NOMO-1 treated with DMSO at 0.1 percent for 48 hours (cell line): ENCODE data around the gene FOXL2NB.

Source experiments
- DNase-seq: peaks from one replicate; lab custom pipeline; 2025; ENCODE audit not compliant: unreplicated experiment; lab: John Stamatoyannopoulos, UW

Gene FOXL2NB

DNA sequence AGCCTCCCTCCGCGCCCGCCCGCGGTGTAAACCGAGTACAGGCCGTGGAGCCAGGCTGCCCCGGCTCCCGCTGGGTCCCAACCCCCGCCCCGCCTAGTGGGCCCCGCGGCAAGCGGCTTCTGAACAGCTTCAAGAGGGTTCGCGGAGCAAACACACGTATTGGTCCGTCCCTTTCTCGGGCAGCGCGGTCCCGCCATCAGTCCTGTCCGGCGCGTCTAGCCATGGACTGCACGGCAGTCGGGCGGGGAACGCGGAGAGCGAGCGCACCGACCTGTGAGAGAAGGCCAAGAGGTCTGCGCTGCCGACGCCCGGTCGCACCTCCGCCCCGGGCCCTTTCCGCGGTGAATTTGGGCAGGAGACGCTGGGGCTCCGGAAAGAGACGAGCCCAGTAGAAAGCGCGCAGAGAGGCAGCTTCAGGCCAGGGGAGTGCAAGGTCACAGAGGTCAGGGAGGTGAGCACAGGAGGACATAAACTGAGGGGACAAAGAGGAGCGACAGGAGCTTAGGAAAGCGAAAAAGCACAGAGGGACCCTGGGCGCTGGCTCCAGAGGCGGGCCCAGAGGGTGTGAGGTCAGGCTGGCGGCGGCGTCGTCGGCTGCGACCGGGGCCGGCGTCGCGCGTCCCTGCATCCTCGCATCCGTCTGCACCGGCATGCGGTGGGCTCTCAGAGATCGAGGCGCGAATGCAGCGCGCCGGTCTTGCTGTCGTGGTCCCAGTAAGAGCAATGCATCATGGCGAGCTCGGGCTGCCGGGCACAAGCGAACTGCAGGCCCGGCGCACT is 1.9 kb upstream of the FOXL2NB start:
- no peak for DNase-seq

DNA sequence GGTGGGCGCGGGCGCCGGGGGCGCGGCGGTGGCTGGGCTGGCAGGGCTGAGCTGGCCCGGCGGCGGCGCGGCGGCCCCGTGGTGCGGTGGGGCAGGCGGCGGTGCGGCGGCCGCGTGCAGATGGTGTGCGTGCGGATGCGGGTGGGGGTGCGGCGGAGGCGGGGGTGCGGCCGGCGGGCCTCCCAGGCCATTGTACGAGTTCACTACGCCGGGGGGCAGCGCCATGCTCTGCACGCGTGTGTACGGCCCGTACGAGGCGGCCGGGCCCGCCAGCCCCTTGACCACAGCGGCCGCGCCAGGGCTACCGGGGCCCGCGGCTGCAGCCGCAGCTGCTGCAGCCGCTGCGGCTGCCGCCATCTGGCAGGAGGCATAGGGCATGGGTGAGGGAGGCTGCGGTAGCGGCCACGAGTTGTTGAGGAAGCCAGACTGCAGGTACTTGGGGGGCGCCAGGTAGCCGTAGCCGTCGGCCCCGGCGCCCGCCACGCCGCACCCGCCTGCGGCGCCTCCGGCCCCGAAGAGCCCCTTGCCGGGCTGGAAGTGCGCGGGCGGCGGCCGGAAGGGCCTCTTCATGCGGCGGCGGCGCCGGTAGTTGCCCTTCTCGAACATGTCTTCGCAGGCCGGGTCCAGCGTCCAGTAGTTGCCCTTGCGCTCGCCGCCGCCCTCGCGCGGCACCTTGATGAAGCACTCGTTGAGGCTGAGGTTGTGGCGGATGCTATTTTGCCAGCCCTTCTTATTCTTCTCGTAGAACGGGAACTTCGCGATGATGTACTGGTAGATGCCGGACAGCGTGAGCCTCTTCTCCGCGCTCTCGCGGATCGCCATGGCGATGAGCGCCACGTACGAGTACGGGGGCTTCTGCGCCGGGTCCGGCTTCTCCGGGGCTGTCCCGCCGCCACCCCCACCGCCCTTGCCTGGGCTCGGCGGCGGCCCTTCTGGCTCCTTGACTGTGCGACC is 1.0 kb upstream of the FOXL2NB start:
- peak; percentile 79 for DNase-seq

- DNase-seq, result no peak
Measured at GRCh38 chr3:138947495-138948121, 591 bp downstream of the FOXL2NB start.

- no peak for DNase-seq
Measured at GRCh38 chr3:138948371-138949001, 1.5 kb downstream of the FOXL2NB start.

DNA sequence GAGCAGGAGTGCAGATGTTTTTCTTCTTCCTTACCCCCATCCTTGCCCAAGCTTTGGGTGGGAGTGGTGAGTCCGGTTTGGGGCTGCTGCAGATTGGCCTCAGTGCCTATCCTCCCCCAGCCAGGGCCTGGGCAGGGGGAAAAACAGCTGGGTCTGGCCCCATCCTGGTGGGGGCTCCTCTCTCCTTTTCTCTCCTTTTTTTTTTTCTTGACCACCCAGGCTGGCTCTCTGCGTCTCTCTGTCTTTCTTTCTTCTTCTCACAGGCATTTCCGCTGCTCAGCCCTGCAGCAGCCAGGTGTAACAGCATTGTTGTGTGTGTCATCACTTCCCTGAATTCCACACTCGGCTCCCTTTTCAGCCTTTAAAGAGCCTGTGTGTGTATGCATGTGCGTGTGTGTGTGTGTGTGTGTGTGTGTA is 2.0 kb downstream of the FOXL2NB start:
- no peak for DNase-seq

- DNase-seq, result no peak
Measured at GRCh38 chr3:138949445-138950005, 2.5 kb downstream of the FOXL2NB start.

- DNase-seq, result no peak
Measured at GRCh38 chr3:138950006-138950644, 3.1 kb downstream of the FOXL2NB start.

DNA sequence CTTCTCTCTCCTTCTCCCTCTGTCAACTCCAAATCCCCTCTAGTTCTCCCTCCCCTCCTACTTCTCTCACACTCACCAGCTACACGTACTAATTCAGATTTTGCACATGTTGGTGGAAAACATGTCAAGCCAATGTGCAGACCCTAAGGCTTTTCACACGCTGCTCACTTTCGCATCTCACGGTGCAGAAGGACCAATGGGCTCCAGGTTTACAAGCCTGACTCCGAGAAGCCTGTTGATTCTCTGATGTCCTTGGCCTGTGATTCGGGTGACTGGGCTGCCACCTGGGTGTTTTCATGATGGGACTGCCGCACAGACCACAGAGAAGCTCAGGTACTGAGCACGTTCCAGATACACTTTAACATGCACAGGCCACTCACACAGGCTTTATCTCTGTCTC is 3.7 kb downstream of the FOXL2NB start:
- DNase-seq, result no peak

DNA sequence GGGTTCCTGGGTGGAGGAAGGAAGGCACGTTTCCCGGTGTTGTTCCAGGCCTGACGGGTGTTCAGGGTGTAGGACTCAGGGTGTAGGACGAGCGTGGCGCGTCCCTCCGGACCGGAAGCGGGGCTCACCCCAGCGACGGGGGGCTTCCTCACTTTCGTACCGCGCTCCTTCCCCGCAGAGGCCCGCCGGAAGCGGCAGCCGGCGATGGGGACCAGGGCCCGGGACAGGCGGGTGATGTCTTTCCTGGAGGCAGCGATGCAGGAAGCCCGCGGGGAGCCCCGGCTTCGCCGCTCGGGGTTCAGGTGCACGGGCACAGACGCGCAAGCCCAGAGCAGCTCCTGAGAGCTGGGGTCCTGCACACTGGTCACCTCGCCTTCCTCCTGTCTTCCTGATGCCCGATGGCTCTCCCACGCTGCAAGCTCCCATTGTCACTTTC is 13.4 kb downstream of the FOXL2NB start:
- no peak for DNase-seq

GRCh38 chr3:138962854-138963560 is 16.0 kb downstream of the FOXL2NB start:
- no peak for DNase-seq

DNA sequence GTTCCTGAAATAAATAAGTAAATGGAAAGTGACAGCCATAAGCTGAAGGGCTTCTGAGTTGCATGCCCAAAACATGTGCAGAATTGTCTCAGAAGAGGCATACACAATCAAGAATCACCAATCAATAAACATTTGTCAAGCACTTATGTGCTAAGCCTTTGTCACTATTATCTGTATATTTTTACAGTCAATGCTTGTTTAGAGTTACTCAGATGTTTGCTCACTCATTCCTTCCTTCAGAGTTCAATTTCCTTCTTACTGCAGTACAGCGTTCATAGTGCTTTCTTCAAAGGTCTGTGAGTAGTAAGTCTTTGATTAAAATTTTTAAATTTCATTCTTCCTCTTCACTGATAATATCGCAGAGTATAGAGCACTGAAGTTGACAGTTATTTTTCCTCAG is 17.2 kb downstream of the FOXL2NB start:
- DNase-seq, result no peak

DNA sequence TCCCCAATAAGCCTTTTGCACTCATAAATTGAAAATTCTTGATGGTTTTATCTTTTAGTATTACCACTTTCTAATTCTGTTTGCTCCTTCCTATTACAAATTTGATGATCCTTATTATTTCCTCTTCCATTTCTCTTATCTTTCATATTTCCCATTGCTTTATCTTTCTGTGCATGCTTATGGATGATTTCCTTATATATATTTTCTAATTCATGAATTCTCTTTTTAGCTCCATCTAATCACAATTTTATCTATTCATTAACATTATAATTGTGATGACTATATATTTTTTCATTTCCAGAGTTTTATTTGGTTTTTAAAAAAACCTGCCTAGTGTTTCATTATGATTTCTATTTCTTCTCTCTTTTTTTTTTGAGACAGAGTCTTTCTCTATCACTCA is 17.9 kb downstream of the FOXL2NB start:
- DNase-seq, result no peak

DNA sequence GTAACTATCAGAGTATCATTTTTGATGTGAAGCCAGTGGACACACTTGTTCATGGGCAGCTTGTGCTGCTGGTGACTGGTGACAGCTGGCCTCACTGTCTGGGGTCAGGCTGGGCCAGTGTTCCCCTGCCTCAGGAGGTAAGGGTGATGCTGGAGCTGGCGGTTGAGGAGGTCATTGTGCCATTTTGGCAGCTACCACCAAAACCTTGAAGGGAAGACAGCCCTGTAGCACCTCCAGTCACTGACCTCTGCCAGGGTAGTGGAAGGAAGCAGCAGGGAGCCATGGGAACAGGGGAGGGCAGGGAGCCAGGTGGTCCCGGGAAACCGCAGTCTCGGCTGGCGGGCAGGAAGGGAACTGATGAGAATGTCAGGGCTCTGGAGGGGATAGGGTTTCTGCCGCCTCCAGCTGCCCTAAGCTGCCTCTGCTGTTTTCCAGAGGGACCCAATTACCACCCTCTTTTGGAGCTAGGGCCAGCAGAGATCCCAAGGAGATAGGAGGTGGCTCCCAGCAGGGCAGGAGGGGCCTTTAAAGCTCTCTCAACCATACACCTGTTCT is 24.8 kb downstream of the FOXL2NB start:
- DNase-seq, result no peak

DNA sequence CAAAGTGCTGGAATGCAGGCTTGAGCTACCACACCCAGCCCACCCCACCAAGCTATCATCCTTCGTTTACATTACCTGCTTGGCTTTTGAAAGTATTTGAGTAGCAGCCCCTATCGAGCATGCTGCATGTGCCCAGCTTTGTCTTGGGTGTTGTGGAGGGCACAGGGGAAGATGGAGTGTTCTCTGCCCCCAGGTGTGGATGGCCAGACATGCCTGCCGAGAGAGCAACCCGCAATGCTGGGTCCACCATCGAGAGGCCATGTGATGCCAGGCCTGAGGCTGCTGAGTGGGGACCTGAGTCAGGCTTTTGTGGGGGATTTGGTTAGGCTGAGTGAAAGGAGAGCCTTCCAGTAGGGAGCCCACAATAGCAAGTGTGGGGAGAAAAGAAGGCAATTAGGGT is 25.9 kb downstream of the FOXL2NB start:
- DNase-seq, result no peak

DNA sequence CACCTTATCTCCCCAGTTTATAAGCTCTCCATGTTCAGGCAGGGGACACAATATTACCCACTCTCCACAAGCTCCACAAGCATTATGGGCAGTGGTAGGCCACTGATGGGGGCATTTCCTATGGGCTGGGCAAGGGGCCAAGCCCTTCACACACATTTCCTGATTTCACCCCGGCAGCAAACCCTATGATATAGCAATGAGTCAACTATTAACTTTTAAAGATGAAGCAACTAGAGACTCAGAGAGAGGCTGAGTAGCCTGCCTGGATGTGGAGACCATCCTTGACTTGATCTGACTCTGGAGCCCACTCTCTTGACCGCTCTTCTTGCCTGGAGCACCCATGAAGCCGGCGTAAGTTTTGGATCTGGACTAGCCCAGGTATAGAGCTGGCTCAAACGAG is 27.4 kb downstream of the FOXL2NB start:
- DNase-seq, result no peak

DNA sequence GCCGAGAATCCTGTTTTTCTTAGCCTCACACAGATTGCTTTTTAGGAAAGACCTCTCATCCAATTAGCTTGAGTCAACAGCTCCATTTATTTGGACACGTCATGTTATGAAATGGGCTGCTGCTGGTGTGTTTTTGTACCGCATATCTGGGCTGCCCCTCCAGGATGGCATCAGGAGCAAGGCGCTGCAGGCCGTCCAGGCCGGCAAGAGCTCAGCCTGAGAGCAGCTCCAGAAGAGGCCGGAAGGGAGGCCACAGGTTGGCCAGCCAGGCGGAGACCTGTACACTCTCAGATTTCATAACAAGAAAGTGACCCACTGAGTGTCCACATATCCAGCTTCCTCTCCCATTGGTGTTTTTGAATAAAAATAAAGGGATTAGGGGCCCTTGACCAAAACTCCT is 28.3 kb downstream of the FOXL2NB start:
- DNase-seq, result no peak

DNA sequence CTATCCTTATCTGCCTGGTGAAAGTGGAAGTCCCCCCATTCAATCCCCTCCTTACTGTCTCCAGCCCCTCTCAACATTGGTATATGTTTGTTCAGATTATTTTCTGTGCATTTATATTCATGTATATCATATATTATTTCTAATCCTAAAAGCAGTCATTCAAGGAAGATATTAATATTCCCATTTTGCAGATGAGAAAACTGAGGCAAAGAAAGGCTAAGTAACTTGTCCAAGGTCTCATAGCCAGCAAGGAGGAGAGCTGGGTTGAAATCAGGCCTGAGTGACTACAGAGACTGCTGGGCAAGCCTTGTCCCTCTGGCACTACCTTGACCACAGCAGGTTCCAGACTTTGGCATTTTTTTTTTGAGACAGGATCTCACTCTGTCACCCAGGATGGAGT is 29.0 kb downstream of the FOXL2NB start:
- DNase-seq, result no peak

- no peak for DNase-seq
Measured at GRCh38 chr3:138984816-138985215, 37.8 kb downstream of the FOXL2NB start.

- no peak for DNase-seq
Measured at GRCh38 chr3:138985932-138986331, 38.9 kb downstream of the FOXL2NB start.
